ENCODE measurements around the gene MRPS14.
"Not testable (repeated sequence)": the region's sequence is repeated elsewhere in the genome, so short reads cannot be mapped to it uniquely, and the experiment has no call there.

Gene MRPS14

DNA sequence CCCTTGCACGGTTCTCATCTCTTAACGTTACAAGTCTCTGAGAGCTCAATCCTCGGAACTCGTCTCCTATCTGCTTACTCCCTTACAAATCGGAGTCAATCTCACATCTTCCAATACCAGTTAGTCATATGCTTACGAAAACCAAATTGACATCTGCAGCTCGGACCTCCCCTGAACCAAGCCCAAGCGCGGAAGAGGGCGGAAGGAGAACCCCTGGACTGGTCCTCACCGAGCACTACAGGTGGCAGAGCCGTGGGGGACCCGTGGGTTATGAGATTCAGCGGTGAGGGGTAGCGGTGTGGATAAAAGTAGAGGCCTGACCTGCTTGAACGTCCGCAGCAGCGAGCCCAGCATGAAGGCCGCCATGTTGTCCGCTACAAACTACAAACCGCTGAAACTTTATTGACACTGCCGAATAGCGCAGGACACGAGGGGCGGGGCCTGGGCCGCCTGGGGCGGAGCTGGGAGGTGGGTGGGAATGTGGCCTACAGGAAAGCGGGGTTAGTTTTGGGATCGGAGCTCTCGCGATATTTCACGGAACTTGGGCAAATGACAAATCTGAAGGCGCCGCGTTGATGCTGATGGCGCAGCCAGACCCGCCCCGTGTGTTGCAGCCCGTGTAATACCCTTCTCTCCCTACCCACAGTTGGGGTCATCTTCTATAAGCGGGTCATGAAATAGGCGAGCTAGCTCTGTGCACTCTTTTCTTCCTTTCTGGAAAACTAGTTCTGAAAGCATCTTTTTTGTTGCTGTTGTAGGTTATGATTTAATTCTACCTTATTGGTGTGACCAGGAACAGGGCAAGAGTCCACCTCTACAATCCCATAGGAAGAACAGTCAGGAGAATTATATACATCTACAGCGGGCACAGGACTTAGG is at the start of gene MRPS14:
TSS of gene MRPS14 (minus strand) at position 383 of the 879 bp plus-strand sequence. CDS start at position 366, 17 bp downstream.
- peak; percentile 98 for DNase-seq

DNA sequence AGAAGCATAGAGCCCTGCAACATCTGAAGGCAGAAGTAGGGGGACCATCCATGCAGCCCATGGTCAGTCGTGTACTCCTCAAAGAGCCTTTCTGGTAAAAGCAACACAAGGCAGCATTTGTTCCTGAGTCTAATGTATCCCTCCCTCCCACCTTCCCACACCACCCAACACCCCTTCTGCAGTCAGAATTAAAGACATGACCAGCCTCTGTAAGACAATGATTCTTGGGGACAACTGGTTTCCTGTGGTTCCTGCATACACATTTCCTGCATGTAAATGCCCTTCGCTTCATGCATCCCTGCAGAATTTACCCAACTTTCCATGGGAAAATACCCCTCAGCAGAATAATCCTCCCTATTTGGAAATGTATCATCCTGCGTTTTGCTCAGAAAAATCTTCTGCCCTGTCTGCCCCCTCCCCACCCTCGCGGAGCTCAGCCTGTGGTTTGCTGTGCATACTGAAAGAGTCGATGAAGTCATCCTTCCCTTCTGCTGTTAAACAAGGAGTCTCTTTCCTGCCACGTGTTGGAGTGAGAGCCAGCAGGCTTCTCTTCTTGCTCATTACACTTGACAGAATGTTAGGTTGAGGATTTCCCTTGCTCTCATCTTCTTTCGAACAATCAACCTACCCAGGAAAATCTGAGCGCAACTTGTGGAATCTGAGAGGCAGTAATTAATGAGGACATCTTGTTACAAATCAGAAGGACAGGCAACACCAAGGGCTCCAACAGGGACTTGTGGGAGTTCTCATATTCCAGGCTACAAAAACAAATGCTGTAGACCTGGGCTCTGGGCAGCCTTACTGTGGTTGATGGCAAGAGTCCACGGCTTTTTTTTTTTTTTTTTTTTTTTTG is 49.1 kb upstream of the MRPS14 start:
- peak; percentile 93 for DNase-seq

DNA sequence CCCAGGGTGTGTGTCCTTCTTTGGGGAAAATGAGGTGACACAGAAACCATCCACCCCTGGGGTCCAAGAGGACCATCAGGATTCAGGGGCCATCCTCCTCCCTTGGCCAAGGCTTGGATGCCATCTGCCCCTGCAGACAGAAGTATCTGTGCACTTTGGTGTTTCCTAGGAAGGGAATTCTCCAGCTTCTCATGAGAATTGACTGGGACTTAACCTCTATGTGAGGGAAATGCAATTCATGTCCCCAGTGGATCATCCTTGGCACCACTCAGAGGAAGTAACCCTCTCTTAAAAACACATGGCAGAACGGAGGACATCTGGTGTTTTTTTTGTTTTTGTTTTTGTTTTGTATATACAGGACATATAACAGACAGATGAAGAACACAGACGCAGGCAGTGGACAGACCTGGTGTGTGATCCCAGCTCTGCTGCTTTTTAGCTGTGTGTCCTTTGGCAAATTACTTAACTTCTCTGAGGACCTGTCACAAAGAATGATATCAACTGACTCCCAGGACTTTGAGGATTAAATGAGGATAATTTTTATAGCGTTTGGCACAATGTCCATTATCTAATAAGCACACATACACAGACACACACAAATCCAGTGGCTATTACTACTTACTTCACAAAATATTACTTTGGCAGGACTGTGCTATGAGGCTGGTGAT is 48.2 kb upstream of the MRPS14 start:
- no peak for DNase-seq

DNA sequence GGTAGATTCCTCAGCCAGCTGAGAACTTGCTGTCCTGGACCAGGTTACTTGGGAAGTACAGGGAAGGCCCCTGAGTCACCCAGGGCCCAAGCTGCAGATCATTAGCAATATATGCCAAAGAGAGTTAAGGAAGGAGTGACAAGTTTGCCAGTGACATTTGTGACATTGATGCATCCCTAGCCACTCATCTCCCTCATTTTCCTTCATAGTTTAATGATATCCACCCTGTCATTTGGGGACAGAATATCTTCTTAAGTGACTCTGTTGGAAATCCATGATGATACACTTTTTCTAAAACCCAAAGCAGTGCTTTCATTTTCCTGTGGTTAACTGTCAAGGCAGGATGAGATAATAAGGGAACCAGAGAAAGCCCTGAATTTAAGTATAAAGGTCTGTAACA is 47.6 kb upstream of the MRPS14 start:
- no peak for DNase-seq

DNA sequence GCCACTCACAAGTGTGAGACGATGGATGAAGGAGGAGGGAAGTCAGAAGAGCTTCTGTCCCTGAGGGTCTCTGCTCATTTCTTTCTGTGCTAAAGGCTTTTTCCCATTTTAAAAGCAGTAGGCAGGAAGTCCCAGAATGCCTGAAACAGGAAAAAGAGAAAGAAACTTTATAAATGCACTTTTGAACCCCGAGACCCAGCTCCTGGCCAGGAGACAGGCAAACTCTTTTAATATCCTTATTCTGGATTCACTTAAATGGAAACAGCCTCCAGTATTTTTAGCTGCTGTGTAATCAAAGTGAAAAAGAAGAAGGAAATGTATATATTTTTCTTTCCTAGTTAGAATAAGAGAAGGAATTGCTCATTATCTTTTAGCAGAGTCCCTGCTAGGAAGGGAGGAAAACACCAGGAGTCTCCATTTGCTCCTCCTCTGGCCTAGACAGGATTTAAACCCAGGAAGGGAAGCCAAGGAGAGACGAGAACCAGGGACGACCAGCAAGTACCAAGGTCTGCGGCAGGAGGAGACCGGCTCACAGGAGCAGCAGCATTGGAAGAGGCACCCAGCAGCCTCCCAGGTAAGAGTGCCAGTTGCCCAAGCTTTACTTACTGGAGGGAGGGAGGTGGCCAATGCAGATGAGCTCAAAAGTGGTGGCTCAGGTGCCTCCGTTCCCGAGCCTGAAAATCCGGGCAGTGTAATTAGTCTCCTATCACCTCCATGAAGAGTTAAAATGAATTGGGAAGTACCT is 44.3 kb upstream of the MRPS14 start, which contains the start of gene TNN:
TSS of gene TNN (plus strand) at position 472 of the 745 bp plus-strand sequence. CDS start 9,586 bp downstream, outside the sequence.
- no peak for DNase-seq

DNA sequence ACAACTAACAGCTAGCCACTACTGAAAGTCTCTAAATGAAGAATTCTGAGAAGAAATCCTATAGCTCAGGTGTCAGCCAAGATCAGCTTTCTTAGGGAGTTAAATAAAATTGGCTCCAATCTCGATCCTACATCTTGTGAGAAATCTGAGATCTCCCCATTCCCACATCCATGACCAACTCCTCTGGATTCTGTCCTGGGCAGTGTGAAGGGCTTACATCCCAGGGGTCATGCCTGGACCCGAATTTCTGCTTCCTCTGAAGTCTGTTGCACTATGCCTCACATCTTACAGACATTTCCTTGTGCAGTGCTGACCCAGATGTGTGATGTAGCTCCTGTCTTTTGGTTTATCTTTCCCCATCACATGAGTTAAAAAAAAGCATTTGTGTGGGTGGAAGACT is 39.6 kb upstream of the MRPS14 start:
- no peak for DNase-seq

DNA sequence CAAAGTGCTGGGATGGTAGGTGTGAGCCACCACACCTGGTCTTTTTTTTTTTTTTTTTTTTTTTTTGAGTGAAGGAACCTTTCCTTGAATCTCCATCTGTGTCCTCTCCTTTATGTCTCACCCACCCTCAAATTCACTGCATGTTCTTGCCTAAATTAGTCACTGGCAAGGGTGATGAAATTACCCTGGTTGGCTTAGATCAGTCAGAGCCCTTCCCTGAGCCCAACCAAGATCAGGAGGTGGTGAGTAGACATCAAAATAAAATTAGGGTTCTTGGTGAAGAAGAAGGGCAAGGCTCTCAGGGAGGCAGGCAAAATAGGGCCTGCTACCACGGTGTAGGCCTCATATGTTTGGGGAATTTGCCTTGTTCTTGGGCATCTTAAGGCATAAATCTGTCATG is 39.1 kb upstream of the MRPS14 start:
- DNase-seq = no peak

DNA sequence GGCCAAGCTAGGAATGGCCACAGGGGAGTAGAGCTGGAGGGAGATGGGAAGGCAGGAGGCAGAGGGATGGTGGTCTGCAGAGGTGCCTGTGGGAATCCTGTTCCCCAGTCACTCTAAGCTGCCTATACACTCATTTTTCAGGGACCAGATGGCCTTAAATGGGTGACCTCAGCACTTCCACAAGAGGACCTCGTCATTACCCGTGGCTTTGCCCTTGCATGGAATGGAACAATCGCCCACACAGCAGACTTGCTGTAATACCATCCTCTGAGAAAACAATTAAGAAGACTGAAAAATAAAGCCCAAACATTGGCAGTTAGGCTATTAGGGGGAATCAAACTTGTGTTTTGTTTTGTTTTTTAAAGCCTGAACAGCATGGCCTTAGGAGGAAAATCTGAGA is 31.5 kb upstream of the MRPS14 start:
- no peak for DNase-seq

DNA sequence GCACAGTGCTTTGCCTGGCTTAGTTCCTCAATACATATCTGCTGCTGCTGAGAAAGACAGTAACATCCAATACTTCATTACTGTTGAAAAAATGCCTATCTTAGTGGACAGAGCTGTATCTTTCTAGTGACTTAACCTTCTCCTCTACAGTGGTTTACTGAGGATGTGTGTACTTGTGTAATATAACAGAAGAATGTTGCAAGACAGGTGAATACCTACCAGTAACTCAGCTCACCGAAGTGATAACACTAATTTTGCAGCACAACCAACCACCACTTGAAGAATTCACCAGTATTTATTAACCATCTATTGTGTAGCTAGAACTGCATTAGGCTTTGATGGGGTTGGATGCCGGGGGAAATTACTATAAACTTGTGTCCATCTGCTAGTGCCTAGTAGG is 27.8 kb upstream of the MRPS14 start:
- DNase-seq = no peak

DNA sequence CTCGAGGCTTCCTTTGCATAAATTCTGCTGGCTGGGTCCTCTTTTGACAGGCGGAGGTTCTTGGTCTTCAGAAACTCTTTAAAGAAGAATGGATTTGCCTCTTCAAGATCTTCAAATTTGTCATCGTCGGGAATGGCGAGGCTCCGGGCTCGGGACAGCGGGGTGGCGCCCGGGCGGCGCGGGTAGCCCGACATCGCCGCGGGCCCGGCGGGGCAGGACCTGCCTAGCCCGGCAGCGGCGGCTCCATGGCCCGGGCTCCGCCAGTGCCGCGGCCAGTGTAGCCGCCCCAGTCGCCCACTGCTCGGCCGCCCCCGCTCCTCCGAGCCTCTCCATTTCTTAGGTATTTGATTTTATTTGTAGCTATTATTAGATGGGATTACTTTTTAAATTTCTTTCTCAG is 22.3 kb upstream of the MRPS14 start:
- no peak for DNase-seq

DNA sequence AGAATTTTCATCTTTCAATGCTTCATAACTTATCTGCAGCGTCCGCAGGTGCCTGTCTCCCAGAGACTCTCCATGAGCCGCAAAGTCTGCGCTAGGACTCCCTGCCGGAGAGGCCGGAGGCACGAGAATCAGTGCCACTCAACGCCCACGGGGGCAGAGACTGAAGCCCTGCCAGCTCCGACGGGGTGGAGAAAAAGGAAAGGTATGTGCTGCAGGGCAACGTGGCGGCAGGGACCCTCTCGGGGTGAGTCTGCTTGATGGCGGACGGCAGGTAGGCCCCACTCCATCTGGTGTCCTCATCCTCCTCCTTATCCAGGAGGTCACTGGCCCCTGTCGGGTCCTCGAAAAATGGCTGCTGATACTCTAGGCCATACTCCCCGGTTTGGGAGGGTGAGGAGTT is 21.9 kb upstream of the MRPS14 start:
- DNase-seq = no peak

DNA sequence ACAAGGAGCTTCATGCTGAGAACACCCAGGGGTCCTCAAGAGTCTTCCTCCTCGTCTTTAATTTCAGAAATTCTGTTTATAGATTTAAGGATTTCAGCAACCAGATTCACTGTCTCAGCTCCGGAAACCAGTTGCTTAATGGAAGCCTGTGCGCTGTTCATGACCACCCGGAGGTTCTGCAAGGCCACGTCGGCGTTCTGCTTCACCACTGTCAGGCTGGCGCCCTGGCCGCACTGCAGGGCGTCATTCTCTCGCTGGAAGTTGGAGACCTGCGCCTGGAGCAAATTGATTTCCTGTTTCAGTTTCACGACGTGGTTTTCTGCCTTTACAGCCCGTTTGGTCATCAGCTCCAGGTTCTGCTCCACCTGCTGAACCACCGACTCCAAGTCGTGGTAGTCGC is 21.4 kb upstream of the MRPS14 start:
- DNase-seq = not testable (repeated sequence)

DNA sequence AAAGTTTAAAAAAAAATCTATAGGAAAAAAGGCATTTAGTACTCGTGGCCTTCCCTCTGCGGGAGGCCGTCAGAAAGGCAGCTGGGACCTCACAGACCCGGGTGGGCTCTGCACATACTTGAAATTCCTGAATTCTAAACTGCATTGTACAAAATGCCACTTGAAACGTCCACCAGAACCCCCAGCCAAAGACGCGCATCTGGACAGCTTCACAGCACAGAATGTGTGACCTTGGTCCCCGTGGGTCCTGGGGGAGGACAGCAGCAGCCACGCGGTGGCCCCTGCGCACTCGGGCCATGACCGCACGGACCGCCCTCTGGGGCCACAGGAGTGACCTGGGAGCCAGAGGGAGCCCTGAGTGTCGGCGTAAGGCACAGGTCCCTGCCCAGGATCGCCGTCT is 20.6 kb upstream of the MRPS14 start:
- no peak for DNase-seq

DNA sequence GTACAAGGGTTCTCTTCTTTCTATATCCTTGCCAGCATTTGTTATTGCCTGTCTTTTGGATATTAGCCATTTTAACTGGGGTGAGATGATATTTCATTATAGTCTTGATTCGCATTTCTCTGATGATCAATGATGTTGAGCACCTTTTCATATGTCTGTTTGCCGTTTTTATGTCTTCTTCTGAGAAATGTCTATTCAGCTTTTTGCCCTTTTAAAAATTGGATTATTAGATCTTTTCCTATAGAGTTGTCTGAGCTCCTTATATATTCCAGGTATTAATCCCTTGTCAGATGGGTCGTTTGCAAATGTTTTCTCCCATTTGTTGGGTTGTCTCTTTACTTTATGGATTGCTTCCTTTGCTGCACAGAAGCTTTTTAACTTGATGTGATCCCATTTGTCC is 19.4 kb upstream of the MRPS14 start:
- no peak for DNase-seq

DNA sequence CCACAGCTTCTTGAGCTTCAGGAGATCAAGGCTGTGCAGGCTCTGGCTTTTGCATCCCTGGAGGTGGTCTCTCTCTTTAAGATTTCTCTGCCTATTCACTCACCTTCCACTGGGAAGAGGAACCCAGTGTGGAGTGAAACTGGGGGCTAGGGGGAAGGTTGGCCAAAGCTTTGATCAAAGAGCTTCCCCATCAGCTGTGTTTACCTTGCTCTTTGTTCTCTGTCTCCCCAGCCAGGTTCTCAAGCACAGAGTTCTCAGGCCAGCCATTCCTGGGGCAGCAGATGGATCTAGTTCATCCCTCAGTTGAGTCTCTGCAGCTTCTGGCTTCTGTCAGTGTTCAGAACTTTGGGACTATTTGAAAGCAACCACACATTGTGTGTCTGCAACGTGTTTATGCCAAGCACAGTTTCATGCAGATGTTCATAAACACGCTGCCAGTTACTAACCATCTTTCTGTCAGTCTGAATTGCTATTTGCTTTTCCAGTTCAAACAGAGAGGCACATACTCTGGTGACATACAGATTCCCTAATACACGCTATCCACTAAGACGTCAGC is 17.2 kb upstream of the MRPS14 start:
- DNase-seq = no peak

DNA sequence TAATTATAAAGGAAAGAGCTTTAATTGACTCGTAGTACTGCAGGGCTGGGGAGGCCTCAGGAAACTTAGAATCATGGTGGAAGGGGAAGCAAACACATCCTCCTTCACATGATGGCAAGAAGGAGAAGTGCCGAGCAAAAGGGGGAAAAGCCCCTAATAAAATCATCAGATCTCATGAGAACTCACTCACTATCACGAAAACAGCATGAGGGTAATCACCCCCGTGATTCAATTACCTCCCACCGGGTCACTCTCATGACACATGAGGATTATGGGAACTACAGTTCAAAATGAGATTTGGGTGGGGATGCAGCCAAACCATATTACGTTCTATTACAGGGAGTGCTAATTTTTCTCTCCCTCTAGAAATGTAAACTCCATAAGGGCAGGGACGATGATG is 14.2 kb upstream of the MRPS14 start:
- DNase-seq = no peak

DNA sequence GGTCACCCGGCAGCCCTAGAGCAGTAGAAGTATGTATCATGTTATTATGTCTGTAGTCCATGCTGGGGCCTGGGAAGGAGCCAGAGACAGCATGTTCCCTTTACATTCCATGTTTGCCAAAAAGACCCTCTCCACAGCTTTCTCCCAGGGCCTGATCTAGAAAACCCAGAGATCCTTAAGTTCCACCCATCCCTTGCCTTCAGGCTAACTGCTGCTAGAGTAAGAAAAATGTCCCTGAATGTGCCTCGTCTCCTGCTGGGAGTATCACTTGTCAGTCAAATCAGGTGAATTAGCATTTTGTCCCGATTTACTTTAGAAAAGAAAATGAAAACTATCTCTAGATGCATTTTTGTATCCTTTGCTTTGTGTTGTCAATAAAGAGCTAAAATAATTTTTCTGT is 13.3 kb upstream of the MRPS14 start:
- DNase-seq = no peak

DNA sequence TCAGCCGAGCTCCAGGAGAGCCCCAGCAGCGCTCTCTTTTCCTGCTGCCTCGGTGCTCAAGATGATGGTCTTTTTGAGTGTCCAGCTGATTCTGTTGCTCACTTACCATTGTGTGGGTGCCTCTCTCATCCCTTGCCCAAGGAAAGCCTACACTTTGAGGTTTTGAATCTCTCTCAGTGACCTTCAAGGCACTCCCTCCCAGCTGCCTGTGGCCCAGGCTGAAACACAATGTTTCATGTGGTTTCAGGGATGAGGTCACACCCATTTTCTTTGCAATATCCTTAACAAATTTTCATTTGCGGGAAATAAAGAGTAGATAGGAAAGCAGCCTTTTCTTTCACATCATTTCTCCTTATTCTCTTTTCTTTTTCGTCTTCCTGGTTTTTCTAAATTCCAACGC is 12.6 kb upstream of the MRPS14 start:
- no peak for DNase-seq

DNA sequence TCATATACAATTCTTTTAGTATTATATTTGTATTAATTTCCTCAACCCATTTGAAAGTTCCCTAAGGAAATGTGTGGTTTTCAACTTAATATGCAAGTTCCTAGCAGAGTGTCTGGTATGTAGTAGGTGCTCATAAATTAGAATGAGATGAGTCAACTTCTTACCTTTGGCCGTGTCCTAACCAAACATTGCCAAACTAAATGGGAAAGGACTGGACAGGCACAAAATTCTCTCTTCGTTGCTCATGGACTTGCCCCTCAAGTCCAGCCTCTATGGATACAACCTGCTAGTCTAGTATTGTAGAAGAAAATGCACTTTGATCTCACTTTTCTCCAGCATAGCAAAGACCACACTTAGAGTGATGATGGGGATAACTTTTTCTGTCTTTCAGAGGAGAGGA is 11.6 kb upstream of the MRPS14 start:
- DNase-seq = no peak

DNA sequence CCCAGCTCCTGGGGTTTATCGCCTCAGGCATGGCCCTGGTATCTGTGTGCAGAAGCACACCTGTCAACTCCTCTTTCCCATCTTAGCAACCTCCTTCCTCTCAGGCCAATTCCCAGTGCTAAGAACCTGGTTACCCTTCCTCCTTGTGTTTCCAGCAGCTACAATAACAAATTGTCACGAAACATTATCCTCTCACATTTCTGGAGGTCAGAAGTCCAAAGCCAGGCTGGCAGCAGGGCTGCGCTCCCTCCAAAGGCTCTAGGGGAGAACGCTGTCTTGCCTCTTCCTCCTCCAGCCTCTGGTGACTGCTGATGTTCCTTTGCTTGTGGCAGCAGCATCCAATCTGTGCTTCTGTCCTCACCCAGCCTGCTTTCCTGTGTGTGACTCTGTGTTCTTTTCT is 10.7 kb upstream of the MRPS14 start:
- DNase-seq = no peak

DNA sequence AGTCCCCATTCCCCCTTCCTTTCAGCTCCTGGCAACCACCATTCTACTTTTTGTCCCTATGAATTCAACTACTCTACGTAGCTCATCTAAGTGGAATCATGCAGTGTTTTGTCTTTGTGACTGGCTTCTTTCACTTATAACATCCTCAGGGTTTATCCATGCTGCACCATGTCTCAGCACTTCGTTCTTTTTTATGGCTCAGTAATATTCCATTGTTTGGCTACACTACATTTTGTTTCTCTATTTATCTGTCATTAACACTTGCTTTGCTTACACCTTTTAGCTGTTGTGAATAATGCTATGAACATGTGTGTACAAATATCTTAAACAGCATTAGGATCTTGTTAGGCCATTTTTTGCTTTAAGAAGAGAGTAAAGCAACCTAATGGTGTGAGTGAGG is 1.5 kb upstream of the MRPS14 start:
- DNase-seq = no peak

DNA sequence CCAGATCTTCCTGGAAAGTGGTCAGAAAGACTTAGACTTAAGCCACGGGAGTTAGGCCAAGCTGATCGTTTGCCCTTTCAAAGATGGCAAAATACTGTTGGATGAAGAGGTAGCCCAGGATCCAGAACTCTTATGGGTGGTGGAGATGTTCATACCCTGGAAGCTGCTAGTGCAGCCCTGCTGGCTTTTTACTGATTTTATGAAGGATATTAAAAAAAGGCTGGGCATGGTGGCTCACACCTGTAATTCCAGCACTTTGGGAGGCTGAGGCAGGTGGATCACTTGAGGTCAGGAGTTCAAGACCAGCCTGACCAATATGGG is 657 bp upstream of the MRPS14 start:
- not testable (repeated sequence) for DNase-seq

DNA sequence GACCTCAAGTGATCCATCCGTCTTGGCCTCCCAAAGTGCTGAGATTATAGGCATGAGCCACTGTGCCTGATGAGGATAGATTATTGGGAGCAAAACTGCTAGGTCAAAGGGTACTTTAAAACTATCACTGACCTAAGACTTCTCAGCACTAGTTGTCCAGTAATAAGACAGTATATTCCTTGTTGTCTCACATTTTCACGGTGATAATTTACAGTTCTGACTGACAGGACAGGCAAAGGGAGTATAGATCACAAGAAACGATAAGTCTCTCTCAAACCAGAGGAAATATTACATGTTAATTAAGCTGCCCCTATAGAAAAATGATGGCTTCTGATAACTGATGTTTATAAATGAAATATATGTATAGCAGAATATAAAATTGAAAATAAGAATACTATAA is 3.7 kb downstream of the MRPS14 start:
- DNase-seq = no peak

Measured in fibroblast of skin of right quadriceps (primary cell).